CD14-positive monocyte (primary cell): ENCODE data around the gene LEMD1. TPM values are rescaled to one million over a fixed set of nuclear protein-coding genes. Genes with fewer than 3 reads are reported as not detected.

Experiments used
- DNase-seq, 3 donors: peaks; one replicate each; pipeline ENCODE4 v3.0.0-alpha.2; 2011 to 2022
- H2AFZ ChIP-seq: 2 replicates; pipeline ENCODE4 v1.6.0; 2012; ENCODE audit warnings: mild to moderate bottlenecking, low read depth, low read length, inconsistent platforms; ENCODE audit not compliant: insufficient read depth, poor library complexity, severe bottlenecking
- H3K27ac ChIP-seq, 2 donors: 1 replicate in 1 of 2; 2 replicates in 1 of 2; pipeline ENCODE4 v1.5.1; 2012 to 2013; ENCODE audit warnings: low read length in 2 of 2, control low read depth in 1 of 2, inconsistent platforms in 1 of 2, low read depth in 1 of 2, mild to moderate bottlenecking in 1 of 2
- H3K27me3 ChIP-seq, 2 donors: one replicate each; pipeline versions ENCODE4 v1.6.0 to v1.6.1; 2011 to 2013; ENCODE audit warnings: low read length in 2 of 2; ENCODE audit not compliant: control insufficient read depth in 2 of 2, insufficient read depth in 2 of 2
- H3K36me3 ChIP-seq, 2 donors: replicated peaks in 1 of 2; 1 replicate in 1 of 2; 2 replicates in 1 of 2; pipeline versions ENCODE4 v1.5.1 to v1.6.1; 2012 to 2013; ENCODE audit warnings: low read length in 2 of 2, control low read depth in 1 of 2, inconsistent platforms in 1 of 2, mild to moderate bottlenecking in 1 of 2; ENCODE audit not compliant: insufficient read depth in 2 of 2, control insufficient read depth in 1 of 2
- H3K4me1 ChIP-seq, 2 donors: 1 replicate in 1 of 2; 2 replicates in 1 of 2; pipeline versions ENCODE4 v1.5.1 to v1.6.1; 2012 to 2013; ENCODE audit warnings: low read length in 2 of 2, control low read depth in 1 of 2, inconsistent platforms in 1 of 2, mild to moderate bottlenecking in 1 of 2, moderate library complexity in 1 of 2; ENCODE audit not compliant: insufficient read depth in 2 of 2, control insufficient read depth in 1 of 2
- H3K4me2 ChIP-seq: replicated peaks from 2 replicates; pipeline ENCODE3; 2012; ENCODE audit warnings: low read length, moderate library complexity, mild to moderate bottlenecking; ENCODE audit not compliant: poor library complexity, severe bottlenecking; ENCODE audit errors: extremely low read depth
- H3K4me3 ChIP-seq, 3 experiments: fragments of 200-600 bp in 1 of 3; sonication (generic) in 1 of 3; replicated peaks in 1 of 3; 1 replicate in 2 of 3; 2 replicates in 1 of 3; pipeline ENCODE4 v1.5.1; 2011 to 2013; ENCODE audit warnings: low read length in 3 of 3, mild to moderate bottlenecking in 3 of 3, control low read depth in 2 of 3, low read depth in 2 of 3, inconsistent platforms in 1 of 3, moderate library complexity in 1 of 3
- H3K79me2 ChIP-seq: 2 replicates; pipeline ENCODE4 v1.6.0; 2012; ENCODE audit warnings: mild to moderate bottlenecking, control low read depth, inconsistent platforms, low read length, moderate library complexity; ENCODE audit not compliant: insufficient read depth
- H3K9ac ChIP-seq: 2 replicates; pipeline ENCODE4 v1.6.0; 2017; ENCODE audit warnings: low read length, mild to moderate bottlenecking; ENCODE audit not compliant: insufficient read depth, poor library complexity, severe bottlenecking
- H3K9me3 ChIP-seq, 2 donors: replicated peaks in 1 of 2; 1 replicate in 1 of 2; 2 replicates in 1 of 2; pipeline versions ENCODE4 v1.5.1 to v1.6.1; 2012 to 2013; ENCODE audit warnings: low read length in 2 of 2, control low read depth in 1 of 2; ENCODE audit not compliant: control insufficient read depth in 1 of 2, insufficient read depth in 1 of 2
- H4K20me1 ChIP-seq: 2 replicates; pipeline ENCODE4 v1.6.0; 2012; ENCODE audit warnings: mild to moderate bottlenecking, low read length, control low read depth, moderate library complexity; ENCODE audit not compliant: insufficient read depth
- H3K27ac Mint-ChIP-seq, 7 donors: one replicate each; pipeline ENCODE4 v1.8.0; 2020; ENCODE audit warnings: mild to moderate bottlenecking in 7 of 7, mixed read lengths in 7 of 7, moderate library complexity in 6 of 7, inconsistent platforms in 2 of 7
- H3K27me3 Mint-ChIP-seq, 3 donors: one replicate each; pipeline ENCODE4 v1.8.0; 2021 to 2022; ENCODE audit warnings: low read depth in 3 of 3, mild to moderate bottlenecking in 3 of 3, mixed read lengths in 3 of 3, moderate library complexity in 3 of 3, inconsistent platforms in 1 of 3
- H3K36me3 Mint-ChIP-seq, 2 donors: one replicate each; pipeline ENCODE4 v1.8.0; 2020; ENCODE audit warnings: mixed read lengths in 2 of 2, inconsistent platforms in 1 of 2, mild to moderate bottlenecking in 1 of 2
- H3K4me1 Mint-ChIP-seq: one replicate; pipeline ENCODE4 v1.8.0; 2020; ENCODE audit warnings: mild to moderate bottlenecking, mixed read lengths
- H3K4me3 Mint-ChIP-seq, 2 donors: one replicate each; pipeline ENCODE4 v1.8.0; 2020; ENCODE audit warnings: mild to moderate bottlenecking in 2 of 2, mixed read lengths in 2 of 2, moderate library complexity in 1 of 2
- H3K9me3 Mint-ChIP-seq, 7 donors: one replicate each; pipeline ENCODE4 v1.8.0; 2020 to 2022; ENCODE audit warnings: mixed read lengths in 7 of 7, mild to moderate bottlenecking in 6 of 7, moderate library complexity in 6 of 7, inconsistent platforms in 2 of 7
- CTCF ChIP-seq: fragments of 200-600 bp; IDR thresholded peaks from one replicate; pipeline ENCODE4 v1.8.0; 2022; ENCODE audit warnings: antibody characterized with exemption, mild to moderate bottlenecking
- WGBS: methylation state at CpG from one replicate; pipeline ENCODE4 v1.1.5; 2013; ENCODE audit warnings: missing lambda C conversion rate; ENCODE audit not compliant: insufficient coverage; 5-methylcytosine and 5-hydroxymethylcytosine counted together
- intact Hi-C, 2 donors: fragments of 100-400 bp; cut with micrococcal nuclease; formaldehyde crosslinking; loops; one replicate each; pipeline versions ENCODE4 v1.15.0 to v1.15.1; 2023
- polyA plus RNA-seq, 3 donors: library from polyadenylated mRNA; depleted of rRNA in 1 of 3; unstranded in 2 of 3; stranded (reverse) in 1 of 3; fragments of 300-500 nt in 2 of 3; fragments of >200 nt in 1 of 3; fragmentation: Illumina TruSeq in 2 of 3; gene quantifications; 1 replicate in 2 of 3; 2 replicates in 1 of 3; pipeline ENCODE4 v1.2.3, GENCODE V29; 2012 to 2021

The LEMD1 gene
- polyA plus RNA-seq, 3 donors, result not detected

GRCh38 chr1:205420938-205421337 is 918 bp downstream of the LEMD1 start:
- H3K79me2 ChIP-seq, result no peaks in the 10 kb centered on the region
- no peaks in the 10 kb centered on the region for H3K36me3 Mint-ChIP-seq
- no peak for TF ChIP-seq CTCF
- peak overlapping the region in 1 of 2 donors; percentile 17 for H3K4me3 Mint-ChIP-seq
- H3K9me3 ChIP-seq, result no peaks in the 10 kb centered on the region
- H3K36me3 ChIP-seq, result no peaks in the 10 kb centered on the region
- H4K20me1 ChIP-seq, result no peaks in the 10 kb centered on the region
- no peaks in the 10 kb centered on the region for H3K9me3 Mint-ChIP-seq
- H3K27me3 ChIP-seq, result peaks cover 25 to 27% of the 10 kb centered on the region in 2 donors
- H2AFZ ChIP-seq, result no peak overlapping the region
- no peaks in the 10 kb centered on the region for H3K4me1 Mint-ChIP-seq
- H3K27ac ChIP-seq, result no peak overlapping the region
- intact Hi-C loops, result no loop called here
- no peak overlapping the region for H3K27ac Mint-ChIP-seq
- no peak overlapping the region for H3K4me2 ChIP-seq
- H3K27me3 Mint-ChIP-seq, result peaks cover 15 to 45% (median 23%) of the 10 kb centered on the region in 3 donors
- H3K4me1 ChIP-seq, result no peaks in the 10 kb centered on the region
- H3K4me3 ChIP-seq, result no peak overlapping the region
- no CpG with 5 or more reads among the region's 2 CpGs for WGBS
- no peak for DNase-seq
- H3K9ac ChIP-seq, result no peak overlapping the region

GRCh38 chr1:205417870-205418635 is 3.8 kb downstream of the LEMD1 start:
- H3K4me2 ChIP-seq, result no peak overlapping the region
- WGBS, result 90% methylated on average over 9 of the region's 10 CpGs
- no peaks in the 10 kb centered on the region for H3K9me3 Mint-ChIP-seq
- H3K9me3 ChIP-seq, result no peaks in the 10 kb centered on the region
- no peaks in the 10 kb centered on the region for H3K4me1 ChIP-seq
- peaks cover 10 to 13% of the 10 kb centered on the region in 2 donors for H3K27me3 ChIP-seq
- no peaks in the 10 kb centered on the region for H3K79me2 ChIP-seq
- no peak overlapping the region for H3K27ac ChIP-seq
- no peak for DNase-seq
- no peak for TF ChIP-seq CTCF
- H4K20me1 ChIP-seq, result no peaks in the 10 kb centered on the region
- no peak overlapping the region for H3K4me3 Mint-ChIP-seq
- no peaks in the 10 kb centered on the region for H3K4me1 Mint-ChIP-seq
- peaks cover 10 to 34% (median 11%) of the 10 kb centered on the region in 3 donors for H3K27me3 Mint-ChIP-seq
- no peaks in the 10 kb centered on the region for H3K36me3 Mint-ChIP-seq
- no peak overlapping the region for H3K27ac Mint-ChIP-seq
- intact Hi-C loops, result no loop called here
- no peak overlapping the region for H3K4me3 ChIP-seq
- H3K36me3 ChIP-seq, result no peaks in the 10 kb centered on the region
- no peak overlapping the region for H2AFZ ChIP-seq
- H3K9ac ChIP-seq, result no peak overlapping the region
